Activated CD8-positive, alpha-beta memory T cell treated with anti-CD3 and anti-CD28 coated beads for 48 hours (primary cell): ENCODE measurements around the gene GNPTAB.
"Not testable (repeated sequence)": the region's sequence is repeated elsewhere in the genome, so short reads cannot be mapped to it uniquely, and the experiment has no call there.

Source experiments
- DNase-seq, 3 experiments: peaks; one replicate each; pipeline ENCODE4 v3.0.0-alpha.2; 2020; ENCODE audit warnings: low read depth in 2 of 3, low spot score in 2 of 3

Gene GNPTAB

GRCh38 chr12:101830367-101831325 lies at the start of gene GNPTAB:
GNPTAB (minus strand) TSS chr12:101830959; CDS start chr12:101830675, 284 bp downstream.
- DNase-seq, result peak; percentile 82 to 93 (median 90)

DNA sequence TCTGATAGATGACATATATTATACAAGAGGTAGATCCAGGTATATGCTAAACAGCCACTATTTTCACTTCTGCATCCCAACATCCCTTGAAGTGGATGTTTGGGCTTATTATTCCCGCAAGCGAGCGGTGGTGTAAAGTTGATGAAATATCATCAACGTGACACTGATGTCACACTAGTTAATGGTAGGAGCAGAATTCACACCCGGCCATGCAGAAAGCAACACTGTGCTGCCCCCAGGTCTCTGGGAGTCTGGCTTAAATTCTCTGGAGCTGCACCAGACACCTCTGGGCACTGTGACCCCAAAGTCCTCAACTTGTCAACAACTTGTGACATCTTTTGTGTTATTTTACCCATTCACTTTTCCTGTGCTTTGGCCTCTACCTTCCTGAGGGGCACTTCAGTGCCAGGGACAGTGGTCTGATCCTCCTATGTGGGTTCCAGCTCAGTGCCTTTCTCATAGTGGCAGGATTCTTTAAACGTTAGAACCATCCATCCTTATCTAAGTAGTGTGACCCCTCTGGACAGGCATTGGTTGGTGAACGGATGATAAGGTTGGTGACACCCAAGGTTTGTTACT lies 47.6 kb upstream of the GNPTAB start:
- no peak for DNase-seq

DNA sequence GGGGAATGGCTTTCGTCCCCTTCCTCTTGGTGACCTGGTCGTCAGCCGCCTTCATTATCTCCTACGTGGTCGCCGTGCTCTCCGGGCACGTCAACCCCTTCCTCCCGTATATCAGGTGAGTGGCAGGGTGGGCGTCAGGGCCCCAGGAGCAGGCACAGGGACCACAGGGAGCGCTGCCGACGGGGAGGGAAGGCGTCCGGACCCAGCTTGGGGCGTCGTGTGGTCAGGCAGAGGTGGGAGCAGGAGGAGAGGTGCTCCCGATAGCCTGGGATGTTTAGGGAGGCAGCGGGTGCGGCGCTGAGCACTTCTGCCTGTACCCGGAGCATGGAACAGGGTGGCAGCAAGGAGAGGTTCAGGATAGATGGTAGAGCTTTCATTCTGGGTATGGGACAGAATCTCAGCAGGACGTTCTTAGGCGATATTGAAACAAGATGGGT lies 47.1 kb upstream of the GNPTAB start:
- DNase-seq, result peak in 1 of 3 experiments; percentile 24

DNA sequence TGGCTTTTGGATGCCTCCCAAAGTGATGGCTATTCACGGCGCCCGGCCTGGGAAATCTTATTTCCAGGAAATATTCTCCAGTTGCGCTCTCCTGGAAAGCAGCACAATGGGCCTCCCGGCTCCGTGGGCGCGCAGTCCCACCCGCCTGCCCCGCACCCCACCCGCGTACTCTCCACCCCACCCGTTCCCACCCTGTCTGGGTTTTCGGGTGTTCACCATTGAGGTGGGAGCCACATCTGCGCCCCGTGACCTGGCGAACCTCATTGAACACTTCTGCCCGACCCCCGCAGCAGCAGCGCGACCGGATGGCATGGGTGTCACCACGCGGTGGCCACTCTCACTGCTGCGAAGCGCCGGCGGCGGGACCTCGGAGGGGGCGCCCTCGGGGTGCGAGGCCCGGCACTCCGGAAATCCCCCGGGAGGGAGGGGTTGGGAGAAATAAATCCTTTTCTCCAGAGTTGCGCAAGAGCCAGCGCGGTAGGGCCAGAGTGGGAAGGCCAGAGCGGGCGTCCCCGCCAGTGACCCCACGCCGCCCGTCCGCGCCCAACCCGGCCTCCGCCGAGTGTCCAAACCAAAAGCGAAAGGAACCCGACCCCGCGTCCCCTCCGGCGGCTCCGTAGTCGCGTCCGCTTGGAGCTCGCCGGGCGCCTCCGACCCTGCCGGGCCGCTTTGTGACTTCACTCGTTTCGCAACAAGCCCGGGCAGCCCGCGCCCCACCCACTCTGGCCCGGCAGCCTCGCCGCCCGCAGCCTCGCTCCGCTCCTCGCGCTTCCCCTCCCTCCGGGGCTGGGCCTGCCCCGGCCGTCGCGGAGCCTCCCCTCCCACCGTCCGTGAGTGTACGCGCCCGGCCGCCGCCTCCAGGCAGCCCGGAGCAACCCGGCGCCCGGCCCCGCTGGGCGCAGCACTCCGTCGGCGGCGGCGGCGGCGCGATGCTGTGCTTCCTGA lies 46.4 kb upstream of the GNPTAB start, which contains the start of gene DRAM1:
Gene DRAM1, plus strand, starts transcription at position 720 of the 945 bp plus-strand sequence. Its CDS starts 210 bp downstream, at position 930.
- DNase-seq, result peak; percentile 52 to 61 (median 55)

GRCh38 chr12:101876322-101876860 lies 45.6 kb upstream of the GNPTAB start:
- no peak for DNase-seq

GRCh38 chr12:101875162-101875561 lies 44.4 kb upstream of the GNPTAB start:
- DNase-seq, result no peak

- DNase-seq, result no peak
Measured at GRCh38 chr12:101870925-101871324, 40.2 kb upstream of the GNPTAB start.

- not testable (repeated sequence) for DNase-seq
Measured at GRCh38 chr12:101867619-101868018, 36.9 kb upstream of the GNPTAB start.

DNA sequence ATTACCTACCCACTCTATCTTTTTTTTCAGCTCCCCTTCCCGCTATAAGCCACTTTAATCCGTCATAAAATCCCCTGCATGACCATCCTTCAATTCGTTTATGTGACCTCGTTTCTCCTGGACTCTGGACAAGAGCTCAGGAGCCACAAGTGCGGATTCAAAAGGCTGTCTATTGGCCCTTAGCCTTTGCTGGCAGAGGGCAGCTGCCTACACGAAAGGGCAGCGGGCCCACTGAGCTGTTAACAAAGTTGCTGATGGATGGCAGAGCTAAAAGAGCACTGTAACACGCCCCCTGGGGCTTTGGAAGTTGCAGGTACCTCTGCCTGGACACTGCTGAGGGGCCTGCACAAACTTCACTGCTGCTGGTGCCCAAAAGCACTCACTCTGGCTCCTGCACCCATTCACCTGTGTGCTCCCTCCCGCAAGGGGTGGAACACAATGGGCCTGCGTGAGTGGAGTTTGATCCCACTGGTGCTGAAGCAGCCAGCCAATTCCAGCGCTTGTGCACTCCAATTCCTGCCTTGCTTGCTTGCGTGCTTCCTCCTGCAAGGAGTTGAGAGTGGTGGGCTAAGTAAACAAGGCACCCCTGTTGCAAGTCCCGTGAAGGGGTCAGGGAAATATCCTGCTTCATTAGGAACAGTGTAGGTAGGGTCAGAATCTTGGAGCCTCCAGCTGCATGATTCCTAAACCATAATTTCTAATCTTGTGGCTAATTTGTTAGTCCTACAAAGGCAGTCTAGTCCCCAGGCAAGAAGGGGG lies 36.0 kb upstream of the GNPTAB start:
- no peak for DNase-seq

- no peak for DNase-seq
Measured at GRCh38 chr12:101863981-101864380, 33.2 kb upstream of the GNPTAB start.

- no peak for DNase-seq
Measured at GRCh38 chr12:101862245-101862644, 31.5 kb upstream of the GNPTAB start.

DNA sequence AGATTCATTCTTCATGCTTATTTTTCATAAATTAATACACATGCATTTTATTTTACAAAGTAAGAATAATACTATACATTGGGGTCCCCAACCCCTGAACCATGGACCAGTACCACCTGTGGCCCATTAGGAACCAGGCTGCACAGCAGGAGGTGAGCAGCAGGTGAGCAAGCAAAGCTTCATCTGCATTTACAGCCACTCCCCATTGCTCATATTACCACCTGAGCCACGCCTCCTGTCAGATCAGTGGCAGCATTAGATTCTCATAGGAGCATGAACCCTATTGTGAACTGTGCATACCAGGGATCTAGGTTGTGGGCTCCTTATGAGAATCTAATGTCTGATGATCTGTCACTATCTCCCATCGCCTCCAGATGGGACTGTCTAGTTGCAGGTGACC lies 30.9 kb upstream of the GNPTAB start:
- not testable (repeated sequence) for DNase-seq

DNA sequence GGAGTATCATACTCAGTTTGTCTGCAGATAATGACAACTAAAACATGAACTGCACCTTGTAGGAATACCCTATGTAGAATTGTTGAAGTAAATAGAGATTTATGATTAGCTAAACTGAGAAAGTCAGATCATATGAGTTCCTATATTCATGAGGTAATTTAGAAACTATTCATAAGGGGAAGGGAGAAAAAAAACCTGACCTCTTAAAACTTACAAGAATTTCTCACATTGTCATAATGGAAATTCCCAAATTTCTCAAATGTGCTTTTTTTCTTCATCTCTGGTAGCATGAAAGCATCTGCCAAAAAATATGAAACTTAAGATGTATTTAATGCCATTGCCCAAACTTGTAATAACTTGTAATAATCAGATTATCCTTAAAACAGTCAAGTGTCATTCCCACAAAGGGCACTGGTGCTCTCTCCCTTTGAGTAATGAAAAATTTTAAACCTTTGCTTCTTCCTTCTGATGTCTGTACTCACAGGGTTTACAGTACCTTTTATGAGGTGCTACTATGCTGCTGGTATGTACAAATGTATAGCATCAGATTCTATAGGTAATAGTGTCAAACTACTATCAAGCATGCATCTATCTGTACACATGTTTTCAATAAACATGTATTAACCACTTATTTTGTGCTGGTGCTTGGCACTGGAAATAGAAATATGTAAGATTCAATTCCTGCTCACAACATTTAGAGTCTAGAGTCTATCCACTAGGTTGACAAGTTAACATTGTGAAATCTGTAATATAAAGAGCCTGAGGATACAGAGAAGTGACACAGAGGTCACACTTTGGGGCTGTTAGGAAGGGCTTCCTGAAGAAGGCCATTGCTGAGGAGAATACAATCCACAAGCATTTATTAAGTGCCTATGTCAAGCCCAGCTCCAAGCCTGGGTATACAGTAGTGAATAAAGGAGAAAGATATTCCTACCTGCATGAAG lies 29.2 kb upstream of the GNPTAB start:
- no peak for DNase-seq

- DNase-seq, result no peak
Measured at GRCh38 chr12:101858361-101858760, 27.6 kb upstream of the GNPTAB start.

DNA sequence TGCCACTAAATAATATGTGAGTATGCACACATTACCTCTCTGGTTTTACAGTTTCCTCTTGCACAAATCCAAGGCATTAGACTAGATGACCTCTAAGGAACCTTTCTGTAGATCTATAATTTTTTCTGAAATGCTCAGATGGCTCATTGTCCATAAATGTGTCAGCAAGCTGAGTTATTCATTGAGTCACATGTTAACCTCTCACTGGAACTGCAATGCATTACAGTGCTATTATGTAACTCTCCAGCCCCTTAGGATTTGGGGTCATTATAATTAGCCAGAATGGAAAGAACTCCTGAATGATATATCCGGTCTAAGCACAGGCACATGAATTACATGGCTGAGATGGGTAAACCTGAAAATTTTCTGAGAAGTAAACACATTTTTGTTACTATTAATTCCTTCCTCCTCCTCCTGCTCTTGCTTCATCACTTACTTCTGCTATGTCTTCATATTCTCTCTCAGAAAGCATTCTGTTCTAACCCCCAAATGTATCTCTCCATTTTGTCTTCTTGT lies 26.3 kb upstream of the GNPTAB start:
- no peak for DNase-seq

- not testable (repeated sequence) for DNase-seq
Measured at GRCh38 chr12:101856614-101857013, 25.9 kb upstream of the GNPTAB start.

- DNase-seq, result no peak
Measured at GRCh38 chr12:101855976-101856375, 25.2 kb upstream of the GNPTAB start.

- DNase-seq, result no peak
Measured at GRCh38 chr12:101855364-101855884, 24.7 kb upstream of the GNPTAB start.
